ENCODE data around the gene CLDN14. TPM values are rescaled to one million over a fixed set of nuclear protein-coding genes. Genes with fewer than 3 reads are reported as not detected.

Gene CLDN14
- total RNA-seq, 4 donors from 2014 or later: not detected

- ATAC-seq (ENCODE audit: low FRiP score) (no peak), DNase-seq (ENCODE audit: low spot score) (no peak)
- TF ChIP-seq CTCF (IDR thresholded peaks at IDR 0.05): no peak
Observed at GRCh38 chr21:36411301-36411700, 68.6 kb downstream of the CLDN14 start.

Other genes starting within 250 kb of the CLDN14 start
- gene MORC3, start 159.9 kb downstream of the CLDN14 start, total RNA-seq: 10 to 100 TPM; 26.8 to 43.2 (median 34.1) TPM
- gene CHAF1B, start 94.7 kb downstream of the CLDN14 start, total RNA-seq: 1 to 10 TPM in 2 of 4 donors, under 1 TPM in 2; 0.75 to 1.3 (median 1.0) TPM
- gene SIM2, start 219.0 kb upstream of the CLDN14 start, total RNA-seq: 1 to 10 TPM in 1 of 4 donors, not detected in 3; 3.2 TPM

Data from omental fat pad (tissue), 4 donors.